NCI-H1694 treated with DMSO at 0.1 percent for 48 hours (cell line): ENCODE measurements around the gene STIM1.
"Not testable (repeated sequence)": the region's sequence is repeated elsewhere in the genome, so short reads cannot be mapped to it uniquely, and the experiment has no call there.

ENCODE experiments used
- DNase-seq: peaks from one replicate; lab custom pipeline; 2025; lab: John Stamatoyannopoulos, UW

Gene STIM1

GRCh38 chr11:3983101-3983500 is 127.6 kb downstream of the STIM1 start:
- no peak for DNase-seq

DNA sequence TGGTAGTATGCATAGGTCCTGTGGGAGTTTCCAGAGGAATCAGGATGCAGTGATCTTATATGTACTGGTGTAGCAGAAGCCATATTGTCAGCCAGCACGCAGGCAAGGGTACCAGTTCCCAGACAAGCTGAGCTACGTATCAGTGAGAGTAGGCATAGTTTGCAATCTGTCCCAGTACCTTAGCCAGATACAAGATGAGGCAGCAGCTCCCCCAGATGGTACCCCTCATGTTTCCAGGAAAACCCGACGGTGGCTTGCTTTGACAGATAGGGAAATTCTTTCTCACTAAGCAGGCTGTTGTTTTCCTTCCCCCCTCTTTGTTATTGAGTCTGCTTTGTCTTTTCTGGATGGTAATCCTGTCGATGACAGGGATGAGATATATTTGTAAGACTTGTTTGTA is 129.4 kb downstream of the STIM1 start:
- DNase-seq, result no peak

DNA sequence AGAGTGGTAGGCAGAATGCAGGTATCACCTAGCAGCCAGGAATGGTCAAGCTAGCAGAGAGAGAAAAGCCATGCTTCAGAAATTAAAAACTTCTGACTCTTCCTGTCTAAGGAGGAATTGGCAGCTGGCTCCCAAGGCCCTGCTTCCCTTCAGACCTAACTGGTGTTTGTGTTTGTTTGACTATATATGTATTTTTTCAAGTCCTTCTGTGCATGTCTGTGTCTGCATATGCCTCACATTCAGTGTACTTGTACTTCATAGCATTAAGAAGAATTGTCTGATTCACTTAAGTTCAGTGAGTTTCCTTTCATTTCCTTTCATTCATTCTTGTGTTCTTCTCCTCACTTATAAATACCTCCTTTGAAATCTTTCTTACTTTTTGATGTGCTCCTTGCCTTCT is 130.2 kb downstream of the STIM1 start:
- no peak for DNase-seq

DNA sequence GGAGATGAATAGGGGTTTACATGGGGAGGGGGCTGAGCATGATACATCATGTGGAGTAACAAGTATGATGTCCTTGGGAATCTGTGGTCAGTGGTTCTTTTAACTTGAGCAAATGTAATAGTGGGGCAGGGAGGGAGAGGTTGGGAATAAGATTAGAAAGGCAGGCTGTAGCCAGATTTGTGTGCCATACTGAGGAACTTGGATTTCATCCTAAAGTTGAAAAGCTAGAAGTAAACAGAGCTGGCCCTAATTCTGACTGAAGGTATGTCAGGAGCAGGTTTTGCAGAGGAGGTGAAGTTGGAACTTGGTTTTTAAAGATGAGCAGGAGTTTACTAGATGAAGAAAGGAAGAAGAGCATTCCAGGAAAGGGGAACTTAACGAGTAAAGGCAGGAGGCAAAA is 130.8 kb downstream of the STIM1 start:
- DNase-seq, result no peak

DNA sequence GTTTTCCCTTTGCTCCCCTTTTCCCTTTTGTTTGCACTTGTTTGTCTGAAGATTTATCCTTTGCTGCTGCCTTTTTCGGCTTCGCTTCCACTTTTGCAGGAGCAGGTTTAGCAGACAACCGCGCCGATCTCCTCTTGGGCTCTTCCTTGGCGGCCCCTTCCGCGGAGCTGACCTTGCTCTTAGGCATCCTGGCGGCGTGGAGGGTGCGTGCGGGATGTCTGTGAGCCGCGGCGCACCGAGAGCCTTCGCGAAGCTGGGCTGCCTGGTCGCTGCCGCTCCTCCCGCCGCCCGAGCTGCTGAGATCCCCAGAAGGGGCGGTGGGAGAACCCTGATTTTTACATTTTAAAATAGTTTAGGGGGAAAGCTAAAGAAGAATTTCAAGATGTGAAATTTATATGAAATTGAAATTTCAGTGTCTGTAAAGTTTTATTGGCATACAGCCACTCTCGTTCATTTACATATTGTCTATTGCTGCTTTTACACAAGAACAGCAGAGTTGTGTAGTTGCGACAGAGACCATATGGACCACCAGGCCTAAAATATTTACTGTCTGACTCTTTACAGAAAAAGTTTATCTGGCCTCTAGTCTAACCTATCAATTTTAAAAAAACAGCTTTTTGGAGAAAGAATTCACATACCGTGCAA is 133.9 kb downstream of the STIM1 start:
- DNase-seq, result no peak

GRCh38 chr11:3989921-3990290 is 134.4 kb downstream of the STIM1 start:
- DNase-seq, result no peak

DNA sequence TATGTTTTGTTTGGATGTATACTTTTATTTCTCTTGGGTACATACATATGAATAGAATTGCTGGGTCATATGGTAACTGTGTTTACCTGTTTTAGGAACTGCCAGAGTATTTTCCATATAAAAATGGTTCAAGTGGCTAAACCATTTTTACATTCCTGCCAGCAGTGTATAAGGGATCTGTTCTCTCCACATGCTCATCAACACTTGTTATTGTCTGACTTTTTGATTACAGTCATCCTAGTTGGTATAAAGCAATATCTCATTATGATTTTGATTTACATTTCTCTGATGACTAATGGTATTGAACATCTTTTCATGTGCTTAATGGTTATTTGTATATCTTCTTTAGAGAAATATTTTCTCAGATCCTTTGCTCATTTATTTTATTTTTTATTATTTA is 134.9 kb downstream of the STIM1 start:
- no peak for DNase-seq

DNA sequence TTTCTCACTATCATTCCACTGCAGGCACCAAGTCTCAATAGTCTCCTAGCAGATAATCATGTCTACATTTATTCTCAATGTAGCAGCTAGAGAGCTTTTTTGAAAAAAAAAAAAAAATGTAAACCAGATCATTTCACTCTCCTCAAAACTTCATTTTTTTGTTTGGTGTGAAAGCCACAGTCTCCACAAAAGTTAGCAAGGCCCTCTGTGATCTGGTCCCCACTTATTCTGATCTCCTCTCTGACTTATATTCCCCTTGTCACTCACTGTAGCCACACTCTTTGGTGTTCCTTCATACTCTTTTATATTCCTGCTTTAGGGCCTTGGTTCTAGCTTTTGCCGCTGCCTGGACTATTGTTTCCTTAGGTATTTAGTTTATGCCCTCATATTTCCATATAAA is 137.5 kb downstream of the STIM1 start:
- DNase-seq, result no peak

GRCh38 chr11:3994030-3994640 is 138.7 kb downstream of the STIM1 start:
- DNase-seq, result no peak

GRCh38 chr11:3995307-3995706 is 139.8 kb downstream of the STIM1 start:
- no peak for DNase-seq

- DNase-seq, result no peak
Observed at GRCh38 chr11:3995949-3996554, 140.6 kb downstream of the STIM1 start.

- DNase-seq, result no peak
Observed at GRCh38 chr11:3996651-3997050, 141.2 kb downstream of the STIM1 start.

GRCh38 chr11:4004753-4005152 is 149.3 kb downstream of the STIM1 start:
- DNase-seq, result not testable (repeated sequence)

- DNase-seq, result no peak
Observed at GRCh38 chr11:4006946-4007680, 151.6 kb downstream of the STIM1 start.

GRCh38 chr11:4008116-4008515 is 152.7 kb downstream of the STIM1 start:
- no peak for DNase-seq

DNA sequence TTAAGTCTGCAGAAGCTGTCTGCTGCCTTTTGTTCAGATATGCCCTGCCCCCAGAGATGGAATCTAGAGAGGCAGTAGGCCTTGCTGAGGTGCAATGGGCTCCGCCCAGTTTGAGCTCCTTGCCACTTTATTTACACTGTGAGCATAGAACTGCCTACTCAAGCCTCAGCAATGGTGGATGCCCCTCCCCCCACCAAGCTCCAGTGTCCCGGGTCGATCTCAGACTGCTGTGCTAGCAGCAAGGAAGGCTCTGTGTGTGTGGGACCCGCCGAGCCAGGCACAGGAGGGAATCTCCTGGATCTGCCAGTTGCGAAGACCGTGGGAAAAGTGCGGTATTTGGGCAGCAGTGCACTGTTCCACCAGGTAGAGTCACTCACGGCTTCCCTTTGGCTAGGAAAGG is 161.1 kb downstream of the STIM1 start:
- DNase-seq, result not testable (repeated sequence)

DNA sequence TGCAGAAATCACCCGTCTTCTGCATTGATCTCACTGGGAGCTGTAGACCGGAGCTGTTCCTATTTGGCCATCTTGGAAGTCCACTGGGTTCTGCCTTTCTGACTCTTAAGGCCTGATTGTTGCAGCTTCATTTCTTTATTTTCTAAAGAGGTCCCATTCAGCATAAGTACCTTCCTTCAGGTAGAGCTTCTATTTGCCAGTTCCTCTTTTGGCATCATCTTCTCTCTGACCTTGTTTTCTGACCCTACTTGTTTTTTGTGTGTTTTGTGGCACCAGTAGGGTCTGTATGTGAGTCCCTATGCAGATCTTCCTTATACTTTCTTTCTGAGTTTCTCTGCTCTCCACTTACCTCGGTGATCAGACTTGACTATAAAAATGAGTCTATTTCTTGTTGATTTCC is 161.7 kb downstream of the STIM1 start:
- DNase-seq, result no peak

- no peak for DNase-seq
Observed at GRCh38 chr11:4018641-4019040, 163.2 kb downstream of the STIM1 start.

DNA sequence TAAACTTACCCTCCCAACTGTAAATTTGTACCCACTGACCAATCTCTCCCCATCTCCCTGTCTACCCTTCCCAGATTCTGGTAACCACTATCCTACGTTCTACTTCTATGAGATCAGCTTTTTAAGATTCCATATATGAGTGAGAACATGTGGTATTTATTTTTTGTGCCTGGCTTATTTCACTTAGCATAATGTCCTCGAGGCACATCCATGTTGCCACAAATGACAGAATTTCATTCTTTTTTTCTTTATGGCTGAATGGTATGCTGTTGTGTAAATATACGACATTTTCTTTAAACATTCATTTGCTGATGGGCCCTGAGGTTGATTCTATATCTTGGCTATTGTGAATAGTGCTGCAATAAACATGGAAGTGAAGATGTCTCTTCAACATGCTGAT is 164.4 kb downstream of the STIM1 start:
- no peak for DNase-seq

DNA sequence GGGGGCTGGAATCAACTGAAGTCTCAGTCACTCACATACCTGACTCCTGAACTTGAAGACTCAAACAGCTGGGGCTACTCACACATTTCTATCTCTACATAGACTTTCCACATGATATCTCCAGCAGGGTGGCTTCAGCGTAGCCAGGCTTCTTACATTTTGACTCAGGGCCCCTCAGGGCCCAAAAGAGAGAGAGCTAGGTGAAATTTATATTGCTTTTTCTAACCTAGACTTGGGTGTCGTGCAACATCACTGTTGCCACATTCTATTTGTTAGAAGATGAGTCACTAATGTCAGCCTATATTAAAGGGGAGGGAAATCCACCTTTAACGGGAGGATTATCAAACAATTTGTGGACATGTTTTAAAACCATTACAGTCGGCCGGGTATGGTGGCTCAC is 167.2 kb downstream of the STIM1 start:
- no peak for DNase-seq

DNA sequence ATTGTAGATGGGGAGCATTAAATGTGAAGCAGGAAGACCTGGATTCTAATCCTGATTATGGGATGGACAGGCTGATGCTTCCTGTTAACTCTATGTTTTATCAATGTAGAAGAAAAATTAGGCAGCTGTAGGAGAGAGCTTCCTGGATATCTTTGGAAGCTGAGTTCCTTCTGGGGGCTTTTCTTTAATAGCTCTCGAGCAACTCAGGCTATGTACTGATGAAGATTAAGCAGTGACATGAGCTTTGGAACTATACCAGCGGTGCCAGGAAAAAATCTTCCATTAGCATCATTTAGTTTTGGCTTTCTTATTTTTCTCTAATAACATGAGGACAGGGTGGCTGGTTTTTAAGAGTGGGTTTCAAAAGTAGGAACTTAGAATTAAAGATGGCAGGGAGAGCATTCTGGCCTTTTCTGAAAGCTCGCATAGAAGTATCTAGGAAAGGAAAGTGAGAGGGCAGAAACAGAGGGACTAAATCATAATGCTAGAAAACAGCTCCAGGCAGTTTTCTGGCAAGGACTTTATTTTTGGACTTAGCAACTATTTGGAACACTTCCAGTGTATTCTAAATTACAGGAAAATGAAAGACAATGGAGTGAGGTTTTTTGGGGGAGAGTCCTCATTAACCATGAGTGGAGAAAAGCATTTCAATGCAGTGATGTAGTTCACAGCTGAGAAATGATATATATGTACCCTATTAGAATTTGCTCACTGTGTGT is 169.9 kb downstream of the STIM1 start:
- DNase-seq, result no peak

- no peak for DNase-seq
Observed at GRCh38 chr11:4025967-4026324, 170.5 kb downstream of the STIM1 start.

GRCh38 chr11:4026389-4026788 is 170.9 kb downstream of the STIM1 start:
- no peak for DNase-seq
